Keratinocyte (primary cell): ENCODE measurements around the gene ANKRD16. TPM values are rescaled to one million over a fixed set of nuclear protein-coding genes. Genes with fewer than 3 reads are reported as not detected.

Experiments used
- DNase-seq: peaks from one replicate; pipeline ENCODE4 v3.0.0-alpha.2; 2011; ENCODE audit warnings: low read depth, missing footprints, low spot score
- FAIRE-seq: peaks from 2 replicates; lab custom pipeline; 2011; peaks lifted over from hg19 to GRCh38; lab: Jason Lieb, UNC
- H2AFZ ChIP-seq: 2 replicates; pipeline ENCODE4 v1.6.0; 2012; ENCODE audit warnings: low read length, control low read depth, inconsistent platforms; ENCODE audit not compliant: control insufficient read depth
- H3K27ac ChIP-seq: 2 replicates; pipeline ENCODE4 v1.5.1; 2011; ENCODE audit warnings: low read length; ENCODE audit not compliant: control insufficient read depth, insufficient read depth
- H3K27me3 ChIP-seq: 3 replicates; pipeline ENCODE4 v1.6.0; 2011; ENCODE audit warnings: low read length; ENCODE audit not compliant: control insufficient read depth, insufficient read depth; ENCODE audit errors: extremely low read depth
- H3K36me3 ChIP-seq, 2 experiments: 2 replicates in 1 of 2; 3 replicates in 1 of 2; pipeline ENCODE4 v1.5.1; 2011; ENCODE audit warnings: low read length in 2 of 2, mild to moderate bottlenecking in 1 of 2; ENCODE audit not compliant: control insufficient read depth in 2 of 2, insufficient read depth in 2 of 2; ENCODE audit errors: extremely low read depth in 1 of 2
- H3K4me1 ChIP-seq: 3 replicates; pipeline ENCODE4 v1.5.1; 2011; ENCODE audit warnings: low read length; ENCODE audit not compliant: control insufficient read depth, insufficient read depth; ENCODE audit errors: extremely low read depth
- H3K4me2 ChIP-seq: 3 replicates; pipeline ENCODE4 v1.6.0; 2011; ENCODE audit warnings: low read depth, low read length; ENCODE audit not compliant: control insufficient read depth, insufficient read depth; ENCODE audit errors: extremely low read depth
- H3K4me3 ChIP-seq, 3 experiments: fragments of 200-600 bp in 1 of 3; sonication (generic) in 1 of 3; 2 replicates in 2 of 3; 3 replicates in 1 of 3; pipeline ENCODE4 v1.5.1; 2011 to 2016; ENCODE audit warnings: low read length in 3 of 3, mild to moderate bottlenecking in 3 of 3, control low read depth in 2 of 3, inconsistent platforms in 1 of 3, low read depth in 1 of 3, mixed read lengths in 1 of 3, mixed run types in 1 of 3, moderate library complexity in 1 of 3; ENCODE audit not compliant: control insufficient read depth in 2 of 3, insufficient read depth in 2 of 3; ENCODE audit errors: extremely low read depth in 1 of 3
- H3K79me2 ChIP-seq: 2 replicates; pipeline ENCODE4 v1.6.0; 2012; ENCODE audit warnings: low read length; ENCODE audit not compliant: control insufficient read depth, insufficient read depth
- H3K9ac ChIP-seq: 3 replicates; pipeline ENCODE4 v1.6.0; 2011; ENCODE audit warnings: low read length; ENCODE audit not compliant: control insufficient read depth, insufficient read depth; ENCODE audit errors: extremely low read depth
- H3K9me1 ChIP-seq: 3 replicates; pipeline ENCODE4 v1.6.0; 2011; ENCODE audit warnings: low read length; ENCODE audit not compliant: control insufficient read depth, insufficient read depth; ENCODE audit errors: extremely low read depth
- H3K9me3 ChIP-seq: 2 replicates; pipeline ENCODE4 v1.5.1; 2012; ENCODE audit warnings: low read depth, low read length; ENCODE audit not compliant: control insufficient read depth
- H4K20me1 ChIP-seq: 3 replicates; pipeline ENCODE4 v1.6.0; 2011; ENCODE audit warnings: low read length; ENCODE audit not compliant: control insufficient read depth, insufficient read depth; ENCODE audit errors: extremely low read depth
- CTCF ChIP-seq, 3 experiments: IDR thresholded peaks in 1 of 3; conservative IDR thresholded peaks in 1 of 3; optimal IDR thresholded peaks in 1 of 3; 2 replicates in 2 of 3; 3 replicates in 1 of 3; pipeline versions ENCODE3 to v1.5.1; 2011; ENCODE audit warnings: low read length in 3 of 3, mild to moderate bottlenecking in 3 of 3, moderate library complexity in 2 of 3, control low read depth in 1 of 3, inconsistent platforms in 1 of 3; ENCODE audit not compliant: insufficient read depth in 2 of 3; ENCODE audit errors: extremely low read depth in 1 of 3
- EZH2 ChIP-seq: IDR thresholded peaks from one replicate; pipeline ENCODE4 v1.6.1; 2012; ENCODE audit warnings: inconsistent platforms, mild to moderate bottlenecking, low read length, moderate library complexity
- dilution Hi-C: fragments of 300-500 bp; cut with MboI; formaldehyde crosslinking; loops from one replicate; pipeline ENCODE4 v1.7.0; 2020; ENCODE audit warnings: low sequenced_read_pairs; ENCODE audit not compliant: extremely low pct_ligation_motif_present
- polyA plus RNA-seq, 5 experiments: library from polyadenylated mRNA; depleted of rRNA in 3 of 5; stranded (reverse) in 3 of 5; stranded (forward) in 1 of 5; unstranded in 1 of 5; fragments of >200 nt; gene quantifications; 1 replicate in 1 of 5; 2 replicates in 3 of 5; 3 replicates in 1 of 5; pipeline versions ENCODE4 v1.2.1 to v1.2.3, GENCODE V29; 2011 to 2012; ENCODE audit warnings: missing spikeins in 2 of 5, low read depth in 1 of 5, low replicate concordance in 1 of 5

Gene ANKRD16
- polyA plus RNA-seq, 1 donor (not counting 4 experiments of a cell fraction or from before 2014, with no cell fraction given) = 6.2 TPM

- H3K4me2 ChIP-seq = peak overlapping the region; percentile 99
- H3K27me3 ChIP-seq = no peaks in the 10 kb centered on the region
- TF ChIP-seq CTCF (optimal IDR thresholded peaks at IDR 0.05 in 1 of 3, IDR thresholded peaks at IDR 0.05 in 1 of 3, conservative IDR thresholded peaks at IDR 0.05 in 1 of 3; ENCODE audit: extremely low read depth in 1 of 3, insufficient read depth in 2 of 3, low read length in 3 of 3) = no peak
- TF ChIP-seq EZH2 = no peak
- H3K9ac ChIP-seq = peak overlapping the region; percentile 97
- H3K27ac ChIP-seq = peak overlapping the region; percentile 89
- H3K4me1 ChIP-seq = peaks cover 24% of the 10 kb centered on the region
- peak overlapping the region; percentile 83 to 88 (median 86) for H3K4me3 ChIP-seq
- dilution Hi-C loops = no loop called here
- no peaks in the 10 kb centered on the region for H3K36me3 ChIP-seq
- no peaks in the 10 kb centered on the region for H3K9me3 ChIP-seq
- no peaks in the 10 kb centered on the region for H3K9me1 ChIP-seq
- FAIRE-seq = no peak
- peaks cover 11% of the 10 kb centered on the region for H4K20me1 ChIP-seq
- peak overlapping the region; percentile 71 for H2AFZ ChIP-seq
- H3K79me2 ChIP-seq = peaks cover 42% of the 10 kb centered on the region
- no peak for DNase-seq
Measured at GRCh38 chr10:5814110-5815107, 75.3 kb downstream of the ANKRD16 start.

- FAIRE-seq (no peak), DNase-seq (peak; percentile 65)
- dilution Hi-C loops = no loop called here
- H3K4me1 ChIP-seq = peaks cover 24% of the 10 kb centered on the region
- H3K9me1 ChIP-seq = no peaks in the 10 kb centered on the region
- H3K9me3 ChIP-seq = no peaks in the 10 kb centered on the region
- peaks cover 51% of the 10 kb centered on the region for H3K79me2 ChIP-seq
- no peaks in the 10 kb centered on the region for H3K36me3 ChIP-seq
- H3K27ac ChIP-seq = peak within 1 kb of the TSS; percentile 90
- peak within 1 kb of the TSS; percentile 97 for H3K9ac ChIP-seq
- peak within 1 kb of the TSS; percentile 99 for H3K4me2 ChIP-seq
- H2AFZ ChIP-seq = peak within 1 kb of the TSS; percentile 79
- H3K4me3 ChIP-seq = peak within 1 kb of the TSS; percentile 88 to 100 (median 97)
- peaks cover 15% of the 10 kb centered on the region for H4K20me1 ChIP-seq
- H3K27me3 ChIP-seq = no peaks in the 10 kb centered on the region
- TF ChIP-seq EZH2 = no peak
- TF ChIP-seq CTCF (optimal IDR thresholded peaks at IDR 0.05 in 1 of 3, IDR thresholded peaks at IDR 0.05 in 1 of 3, conservative IDR thresholded peaks at IDR 0.05 in 1 of 3; ENCODE audit: extremely low read depth in 1 of 3, insufficient read depth in 2 of 3, low read length in 3 of 3) = no peak
Measured at GRCh38 chr10:5813341-5814109, 76.2 kb downstream of the ANKRD16 start, which contains the start of gene GDI2. GDI2 (minus strand) TSS chr10:5813434; CDS start chr10:5813258, 176 bp downstream.
